Middle frontal gyrus (tissue), 1 donor: ENCODE measurements around the gene AGO1.
"Not testable (repeated sequence)": the region's sequence is repeated elsewhere in the genome, so short reads cannot be mapped to it uniquely, and the experiment has no call there.

ENCODE experiments used
- DNase-seq: peaks from one replicate; pipeline ENCODE4 v3.0.0-alpha.2; 2015; ENCODE audit warnings: low spot score; ENCODE audit errors: extremely low spot score

The AGO1 gene

GRCh38 chr1:35915693-35916092, 32.7 kb downstream of the AGO1 start:
- no peak for DNase-seq

GRCh38 chr1:35923791-35924221, 40.8 kb downstream of the AGO1 start:
- no peak for DNase-seq

GRCh38 chr1:35924838-35925237, 41.8 kb downstream of the AGO1 start:
- DNase-seq, result no peak

- no peak for DNase-seq
These were observed 42.7 kb downstream of the AGO1 start for GRCh38 chr1:35925741-35926140.

DNA sequence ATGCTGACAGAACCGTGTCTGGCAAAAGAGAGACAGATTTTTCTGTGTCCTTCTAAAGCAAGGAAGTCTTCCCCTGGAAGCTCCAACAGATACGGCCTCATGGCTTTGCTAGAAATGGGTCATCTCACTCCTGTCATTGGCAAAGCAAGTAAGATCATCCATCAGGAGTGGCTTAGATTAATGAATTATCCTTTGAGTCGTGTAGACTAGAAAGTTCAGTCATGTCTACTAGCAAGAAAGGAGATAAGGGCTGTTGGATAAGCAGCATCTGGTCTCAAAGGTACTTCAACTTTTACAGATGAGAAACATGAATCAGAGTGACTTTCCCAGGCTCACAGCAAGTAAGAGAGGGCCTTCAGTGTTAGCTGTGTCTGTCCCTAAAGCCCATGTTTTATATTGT, 44.5 kb downstream of the AGO1 start:
- no peak for DNase-seq

- peak; percentile 36 for DNase-seq
These were observed 47.0 kb downstream of the AGO1 start for GRCh38 chr1:35929730-35930592.

GRCh38 chr1:35930593-35931445, 47.8 kb downstream of the AGO1 start, which contains the start of gene AGO3:
TSS of gene AGO3 (plus strand) at chr1:35931105. CDS start at chr1:35931427, 322 bp downstream.
- peak; percentile 59 for DNase-seq

GRCh38 chr1:35931446-35932157, 48.6 kb downstream of the AGO1 start:
- no peak for DNase-seq

DNA sequence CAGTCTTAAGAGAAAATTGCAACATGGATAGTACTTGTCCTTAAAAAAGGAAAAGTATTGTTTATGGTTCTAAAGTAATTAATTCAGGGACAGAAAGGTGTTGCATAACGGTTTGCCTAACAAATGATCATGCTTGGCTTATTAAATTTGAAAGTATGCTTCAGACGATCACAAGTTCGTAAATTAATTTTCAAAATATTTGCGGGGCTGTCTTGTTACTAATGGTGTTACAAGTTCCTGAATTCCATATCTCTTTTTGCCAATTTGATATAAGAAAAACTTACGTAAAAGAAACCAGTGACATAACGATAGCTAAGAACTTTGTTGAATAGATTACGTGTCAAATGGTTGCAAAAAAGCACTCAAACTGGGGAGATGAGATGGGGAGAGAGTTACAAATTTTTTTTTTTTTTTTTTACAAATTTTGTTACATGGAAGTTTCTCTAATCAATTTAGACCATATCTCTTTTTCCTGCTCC, 49.2 kb downstream of the AGO1 start:
- DNase-seq, result no peak

GRCh38 chr1:35932941-35933340, 49.9 kb downstream of the AGO1 start:
- DNase-seq, result no peak

DNA sequence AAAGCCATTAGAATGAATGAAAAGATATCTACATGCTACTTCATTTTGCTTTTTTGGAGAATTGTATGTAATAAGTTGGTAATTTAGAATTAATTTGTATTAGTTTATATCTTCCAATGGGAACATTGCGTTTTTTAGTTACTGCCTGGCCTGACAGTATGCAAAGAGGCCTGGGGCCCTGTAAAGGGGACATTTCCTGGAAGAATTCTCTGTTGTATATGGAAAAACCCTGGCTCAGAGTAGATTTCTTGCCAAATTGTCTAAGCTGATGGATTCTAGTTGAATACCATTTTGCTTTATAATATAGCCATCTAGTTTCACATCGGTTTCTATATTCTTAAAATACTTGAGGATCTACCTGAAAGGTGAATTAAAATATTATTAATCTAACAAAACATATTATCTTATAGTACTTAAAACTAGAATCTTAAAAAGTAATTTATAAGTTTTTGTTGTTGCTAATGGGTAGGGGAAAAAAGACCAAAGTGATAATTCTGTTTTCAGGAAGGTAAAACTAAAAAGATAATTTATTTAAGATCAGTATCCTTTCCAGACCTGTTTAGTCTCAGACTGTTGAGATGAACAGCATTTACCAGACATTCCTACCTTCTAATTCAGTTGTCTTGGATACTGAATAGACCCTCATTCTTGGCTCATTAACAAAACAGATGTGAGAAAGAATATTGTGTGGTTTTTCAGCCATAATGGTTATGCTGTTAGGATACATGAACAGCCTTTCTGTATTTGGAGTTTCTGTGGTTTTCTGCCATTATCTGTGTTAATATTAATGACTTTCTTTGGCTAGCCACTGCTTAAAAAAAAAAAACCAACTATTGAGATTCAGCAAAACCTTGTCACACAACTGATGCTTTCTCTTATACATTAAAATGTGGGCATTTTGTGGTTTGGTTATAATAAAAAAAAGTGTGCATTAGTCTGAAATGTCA, 52.7 kb downstream of the AGO1 start:
- DNase-seq, result no peak

DNA sequence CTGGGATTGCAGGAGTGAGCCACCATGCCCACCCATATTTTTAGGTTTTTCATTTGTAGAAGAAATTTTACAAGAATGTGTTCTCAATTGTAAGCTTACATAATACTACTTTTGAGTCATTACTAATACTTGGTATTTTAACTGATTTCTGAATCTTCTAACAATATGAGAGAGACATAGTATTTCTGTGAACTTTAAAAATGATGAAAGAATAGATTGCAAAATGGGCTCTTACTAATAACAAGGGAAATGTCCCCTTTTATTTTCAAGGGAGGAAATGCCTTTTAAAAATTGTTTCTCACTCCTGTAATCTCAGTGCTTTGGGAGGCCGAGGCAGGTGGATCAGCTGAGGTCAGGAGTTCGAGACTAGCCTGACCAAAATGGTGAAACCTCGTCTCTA, 53.8 kb downstream of the AGO1 start:
- no peak for DNase-seq

DNA sequence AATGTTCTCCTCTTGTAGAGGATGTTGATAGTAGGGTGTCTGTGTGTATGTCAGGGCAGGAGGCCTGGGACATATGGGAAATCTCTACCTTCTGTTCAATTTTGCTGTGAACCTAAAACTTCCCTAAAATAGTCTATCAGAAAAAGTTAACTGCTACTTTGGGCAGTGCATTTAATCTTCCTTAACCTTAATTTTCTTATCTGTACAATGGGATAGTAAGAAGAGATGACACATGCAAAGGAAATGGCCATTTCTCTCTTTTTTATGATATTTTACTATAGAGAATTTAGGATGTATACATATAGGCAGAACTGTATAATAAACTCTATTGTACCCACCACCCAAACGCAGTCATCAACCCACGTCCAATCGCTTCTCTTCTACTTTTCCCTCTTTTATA, 56.5 kb downstream of the AGO1 start:
- no peak for DNase-seq

- DNase-seq, result no peak
These were observed 62.3 kb downstream of the AGO1 start for GRCh38 chr1:35945327-35945726.

- DNase-seq, result no peak
These were observed 64.5 kb downstream of the AGO1 start for GRCh38 chr1:35947547-35947946.

DNA sequence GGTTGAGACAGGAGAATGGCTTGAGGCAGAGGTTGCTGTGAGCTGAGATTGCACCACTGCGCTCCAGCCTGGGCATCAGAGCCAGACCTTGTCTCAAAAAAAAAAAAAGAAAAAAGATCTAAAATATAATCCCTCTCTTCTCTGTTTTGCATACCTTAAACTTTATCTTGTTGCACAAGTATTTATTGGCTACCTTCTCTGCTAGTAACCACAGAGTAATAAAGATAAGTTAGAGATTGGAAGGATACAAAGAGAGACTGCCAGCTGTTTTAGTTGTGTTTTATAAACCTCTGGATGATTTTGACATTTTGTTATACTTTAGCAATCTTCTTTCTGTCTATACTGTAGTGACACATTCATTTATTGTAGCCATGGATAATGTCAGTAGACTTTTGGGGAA, 75.5 kb downstream of the AGO1 start:
- no peak for DNase-seq

- DNase-seq, result no peak
These were observed 76.3 kb downstream of the AGO1 start for GRCh38 chr1:35959304-35959703.

- DNase-seq, result no peak
These were observed 79.9 kb downstream of the AGO1 start for GRCh38 chr1:35962952-35963351.

DNA sequence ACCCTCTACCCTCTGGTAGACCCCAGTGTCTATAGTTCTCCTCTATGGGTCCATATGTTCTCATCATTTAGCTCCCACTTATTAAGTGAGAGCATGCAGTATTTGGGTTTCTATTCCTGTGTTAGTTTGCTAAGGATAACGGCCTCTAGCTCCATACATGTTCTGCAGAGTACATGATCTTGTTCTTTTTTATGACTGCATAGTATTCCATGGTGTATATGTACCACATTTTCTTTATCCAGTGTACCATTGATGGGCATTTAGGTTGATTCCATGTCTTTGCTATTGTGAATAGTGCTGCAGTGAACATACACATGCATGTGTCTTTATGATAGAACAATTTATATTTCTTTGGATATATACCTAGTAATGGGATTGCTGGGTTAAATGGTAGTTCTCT, 81.3 kb downstream of the AGO1 start:
- not testable (repeated sequence) for DNase-seq

DNA sequence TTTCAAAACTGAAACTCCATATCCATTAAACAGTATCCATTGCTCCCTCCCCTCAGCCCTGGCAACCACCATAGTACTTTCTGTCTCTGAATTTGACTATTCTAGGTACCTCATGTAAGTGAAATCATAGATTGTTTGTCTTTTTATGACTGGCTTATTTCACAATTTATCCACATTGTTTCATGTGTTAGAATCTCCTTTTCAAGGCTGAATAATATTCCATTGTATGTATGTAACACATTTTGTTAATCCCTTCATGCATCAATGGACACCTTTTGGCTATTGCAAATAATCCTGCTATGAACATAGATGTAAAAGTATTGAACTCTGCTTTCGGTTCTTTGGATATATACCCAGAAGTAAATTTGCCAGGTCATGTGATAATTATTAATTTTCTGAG, 85.4 kb downstream of the AGO1 start:
- no peak for DNase-seq
